HEK293 (cell line): Measurements from ENCODE around the gene UMAD1.

Experiments used
- CTCF ChIP-seq: fragments of 450-650 bp; formaldehyde crosslinking; IDR thresholded peaks from 2 replicates; pipeline ENCODE4 v1.5.1; 2016; ENCODE audit warnings: missing biosample characterization, missing genetic modification characterization
- PBX3 ChIP-seq: sonication (generic); formaldehyde crosslinking; IDR thresholded peaks from 2 replicates; pipeline ENCODE4 v1.8.1; 2022; ENCODE audit warnings: mild to moderate bottlenecking, moderate library complexity, missing genetic modification reagents
- SP3 ChIP-seq: fragments of 450-650 bp; formaldehyde crosslinking; IDR thresholded peaks from 2 replicates; pipeline ENCODE4 v1.5.1; 2016; ENCODE audit warnings: missing biosample characterization, missing genetic modification characterization
- YY1 ChIP-seq: fragments of 450-650 bp; formaldehyde crosslinking; IDR thresholded peaks from 2 replicates; pipeline ENCODE4 v1.5.1; 2018; ENCODE audit warnings: missing biosample characterization, missing genetic modification characterization
- ZBTB20 ChIP-seq: fragments of 450-650 bp; formaldehyde crosslinking; IDR thresholded peaks from 2 replicates; pipeline ENCODE4 v1.5.1; 2016; ENCODE audit warnings: missing biosample characterization, missing genetic modification characterization
- ZNF707 ChIP-seq: fragments of 450-650 bp; formaldehyde crosslinking; IDR thresholded peaks from 2 replicates; pipeline ENCODE4 v1.5.1; 2016; ENCODE audit warnings: missing biosample characterization, missing genetic modification characterization
- ZNF768 ChIP-seq: fragments of 450-650 bp; formaldehyde crosslinking; IDR thresholded peaks from 2 replicates; pipeline ENCODE4 v1.5.1; 2018; ENCODE audit warnings: missing biosample characterization, mild to moderate bottlenecking, missing genetic modification characterization

DNA sequence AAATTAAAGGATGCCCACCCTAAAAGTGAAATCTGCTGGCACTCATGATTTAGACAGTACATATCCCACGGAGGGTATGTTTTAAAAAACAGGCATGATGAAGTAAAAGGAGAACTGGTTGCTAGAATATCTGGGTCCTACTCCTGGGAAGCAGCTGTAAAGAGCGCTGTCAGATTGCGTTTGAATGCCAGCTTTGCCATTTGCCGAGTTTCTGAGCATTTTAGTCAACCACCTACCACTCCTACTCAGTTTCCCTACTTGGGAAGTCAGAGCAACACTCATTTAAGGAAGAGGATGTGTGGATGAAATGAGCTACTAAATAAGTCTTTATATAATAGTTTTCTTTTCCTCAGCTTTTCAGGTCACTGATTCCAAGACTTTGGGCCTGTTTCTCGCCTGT, 1.1 kb upstream of the UMAD1 start:
- TF ChIP-seq ZBTB20 (no peak), CTCF (tag by site-specific recombination) (no peak), ZNF707 (tag by site-specific recombination) (no peak), YY1 (tag by site-specific recombination) (no peak), PBX3 (CRISPR knock-in tag) (no peak), SP3 (tag by site-specific recombination) (no peak), ZNF768 (tag by site-specific recombination) (no peak)
